Measurements from ENCODE around the gene EFCAB7. TPM values are rescaled to one million over a fixed set of nuclear protein-coding genes. Genes with fewer than 3 reads are reported as not detected.
"Not testable (repeated sequence)": the region's sequence is repeated elsewhere in the genome, so short reads cannot be mapped to it uniquely, and the experiment has no call there.

EFCAB7 gene
- total RNA-seq, 1 donor from 2014 or later = 11.0 TPM

DNA sequence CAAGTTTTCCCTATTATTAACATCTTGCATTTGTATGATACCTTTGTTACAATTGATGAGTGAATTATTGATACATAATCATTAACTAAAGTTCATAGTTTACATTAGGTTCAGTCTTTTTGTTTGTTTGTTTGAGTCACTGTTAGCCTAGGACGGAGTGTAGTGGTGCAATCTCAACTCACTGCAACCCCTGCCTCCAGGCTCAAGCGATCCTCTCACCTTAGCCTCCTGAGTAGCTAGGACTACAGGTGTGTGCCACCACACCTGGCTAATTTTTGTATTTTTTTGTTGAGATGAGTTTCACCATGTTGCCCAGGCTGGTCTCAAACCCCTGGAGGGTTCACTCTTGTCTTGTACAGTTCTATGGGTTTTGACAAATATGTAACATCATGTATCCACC is 36.0 kb downstream of the EFCAB7 start:
- no peaks in the 10 kb centered on the region for H3K4me1 Mint-ChIP-seq
- H3K36me3 Mint-ChIP-seq (ENCODE audit: low read depth) = peaks cover 4% of the 10 kb centered on the region
- no peak overlapping the region for H3K4me3 Mint-ChIP-seq
- no peak for DNase-seq (ENCODE audit: low read depth, low spot score)
- no peak overlapping the region for H3K27ac Mint-ChIP-seq (ENCODE audit: unreplicated experiment)
- peaks cover 2% of the 10 kb centered on the region for H3K9me3 Mint-ChIP-seq
- no peaks in the 10 kb centered on the region for H3K27me3 Mint-ChIP-seq (ENCODE audit: low read depth)
- TF ChIP-seq, protein P1, sequence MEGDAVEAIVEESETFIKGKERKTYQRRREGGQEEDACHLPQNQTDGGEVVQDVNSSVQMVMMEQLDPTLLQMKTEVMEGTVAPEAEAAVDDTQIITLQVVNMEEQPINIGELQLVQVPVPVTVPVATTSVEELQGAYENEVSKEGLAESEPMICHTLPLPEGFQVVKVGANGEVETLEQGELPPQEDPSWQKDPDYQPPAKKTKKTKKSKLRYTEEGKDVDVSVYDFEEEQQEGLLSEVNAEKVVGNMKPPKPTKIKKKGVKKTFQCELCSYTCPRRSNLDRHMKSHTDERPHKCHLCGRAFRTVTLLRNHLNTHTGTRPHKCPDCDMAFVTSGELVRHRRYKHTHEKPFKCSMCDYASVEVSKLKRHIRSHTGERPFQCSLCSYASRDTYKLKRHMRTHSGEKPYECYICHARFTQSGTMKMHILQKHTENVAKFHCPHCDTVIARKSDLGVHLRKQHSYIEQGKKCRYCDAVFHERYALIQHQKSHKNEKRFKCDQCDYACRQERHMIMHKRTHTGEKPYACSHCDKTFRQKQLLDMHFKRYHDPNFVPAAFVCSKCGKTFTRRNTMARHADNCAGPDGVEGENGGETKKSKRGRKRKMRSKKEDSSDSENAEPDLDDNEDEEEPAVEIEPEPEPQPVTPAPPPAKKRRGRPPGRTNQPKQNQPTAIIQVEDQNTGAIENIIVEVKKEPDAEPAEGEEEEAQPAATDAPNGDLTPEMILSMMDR (conservative IDR thresholded peaks at IDR 0.05) = no peak

DNA sequence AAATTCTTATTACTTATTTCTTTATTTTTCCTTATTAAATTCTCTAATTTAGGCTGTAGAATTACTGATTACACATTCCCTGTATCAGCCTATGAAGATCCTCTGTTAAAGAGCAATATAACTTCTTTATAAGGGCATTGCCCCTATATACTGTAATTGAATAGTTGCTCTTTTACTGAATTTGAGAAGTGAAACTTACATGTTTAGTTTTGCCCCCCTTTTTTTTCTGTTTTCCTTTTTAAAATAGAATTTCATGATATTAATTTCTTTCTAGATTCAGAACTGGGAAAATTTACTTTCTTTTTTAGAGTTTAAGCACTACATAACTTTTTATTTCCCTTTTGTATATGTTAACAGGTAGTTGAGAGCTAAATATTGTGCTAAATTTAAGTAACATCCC is 40.4 kb downstream of the EFCAB7 start:
- no peak for DNase-seq (ENCODE audit: low read depth, low spot score)
- no peaks in the 10 kb centered on the region for H3K4me1 Mint-ChIP-seq
- no peak overlapping the region for H3K27ac Mint-ChIP-seq (ENCODE audit: unreplicated experiment)
- no peaks in the 10 kb centered on the region for H3K27me3 Mint-ChIP-seq (ENCODE audit: low read depth)
- peaks cover 19% of the 10 kb centered on the region for H3K36me3 Mint-ChIP-seq (ENCODE audit: low read depth)
- H3K9me3 Mint-ChIP-seq = peaks cover 4% of the 10 kb centered on the region
- no peak overlapping the region for H3K4me3 Mint-ChIP-seq
- TF ChIP-seq, protein P1 (conservative IDR thresholded peaks at IDR 0.05) = no peak

DNA sequence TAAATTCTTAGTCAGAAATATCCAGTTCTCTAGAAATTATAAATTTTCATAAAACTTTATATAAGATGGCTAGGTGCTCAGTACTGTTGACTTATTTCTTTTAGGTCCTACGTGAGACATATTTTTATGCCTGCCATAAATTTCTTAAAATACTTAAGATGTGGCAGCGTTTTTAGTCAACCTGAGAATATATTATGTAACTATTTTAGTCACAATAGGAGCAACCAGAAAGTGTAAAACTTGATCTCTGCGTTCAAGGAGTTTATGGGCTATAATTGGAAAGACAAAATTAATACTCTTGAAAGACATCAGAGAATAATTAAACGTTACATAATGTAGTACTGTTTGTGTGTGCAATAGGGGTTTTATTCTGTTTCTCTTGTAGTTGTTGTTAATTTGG is 45.7 kb downstream of the EFCAB7 start:
- Mint-ChIP-seq H3K36me3 (ENCODE audit: low read depth) (peaks cover 19% of the 10 kb centered on the region), H3K27me3 (ENCODE audit: low read depth) (no peaks in the 10 kb centered on the region), H3K9me3 (peaks cover 4% of the 10 kb centered on the region), H3K4me3 (no peak overlapping the region), H3K27ac (ENCODE audit: unreplicated experiment) (peak overlapping the region; percentile 46), H3K4me1 (no peaks in the 10 kb centered on the region)
- TF ChIP-seq, protein P1 (conservative IDR thresholded peaks at IDR 0.05) = no peak
- no peak for DNase-seq (ENCODE audit: low read depth, low spot score)

DNA sequence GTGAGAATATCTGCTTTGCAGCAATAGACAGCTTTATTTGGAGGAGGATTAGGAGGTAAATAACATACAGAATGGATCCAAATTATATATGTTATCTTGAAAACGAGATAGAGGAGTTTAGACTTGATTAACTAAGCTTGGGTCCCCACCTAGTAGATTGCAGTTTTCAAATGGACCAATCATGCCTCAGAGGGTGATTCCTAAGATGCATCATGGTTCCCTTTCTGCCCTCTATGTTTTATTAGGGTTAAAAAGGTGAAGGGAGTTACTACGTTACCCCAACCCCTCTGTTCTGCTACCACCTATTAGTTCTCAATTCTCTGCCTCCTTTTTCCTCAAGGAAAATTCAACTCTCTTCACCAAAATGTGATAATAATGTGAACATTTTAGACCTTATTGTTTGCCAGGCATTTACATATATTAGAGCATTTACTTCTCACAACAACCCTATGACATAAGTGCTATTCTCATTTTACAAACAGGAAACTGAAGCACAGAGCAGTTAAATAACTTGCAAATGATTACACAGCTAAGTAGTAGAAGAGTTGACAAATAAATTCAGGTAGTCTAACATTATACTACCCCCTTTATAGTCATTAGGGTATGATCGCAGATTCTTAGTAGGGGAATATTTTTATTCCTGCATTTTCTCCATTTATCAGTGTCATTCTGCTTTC is 46.5 kb downstream of the EFCAB7 start:
- TF ChIP-seq, protein P1 (conservative IDR thresholded peaks at IDR 0.05) = no peak
- H3K36me3 Mint-ChIP-seq (ENCODE audit: low read depth) = peaks cover 12% of the 10 kb centered on the region
- no peak for DNase-seq (ENCODE audit: low read depth, low spot score)
- no peaks in the 10 kb centered on the region for H3K4me1 Mint-ChIP-seq
- peak overlapping the region; percentile 46 for H3K27ac Mint-ChIP-seq (ENCODE audit: unreplicated experiment)
- H3K4me3 Mint-ChIP-seq = no peak overlapping the region
- peaks cover 2% of the 10 kb centered on the region for H3K9me3 Mint-ChIP-seq
- H3K27me3 Mint-ChIP-seq (ENCODE audit: low read depth) = no peaks in the 10 kb centered on the region

DNA sequence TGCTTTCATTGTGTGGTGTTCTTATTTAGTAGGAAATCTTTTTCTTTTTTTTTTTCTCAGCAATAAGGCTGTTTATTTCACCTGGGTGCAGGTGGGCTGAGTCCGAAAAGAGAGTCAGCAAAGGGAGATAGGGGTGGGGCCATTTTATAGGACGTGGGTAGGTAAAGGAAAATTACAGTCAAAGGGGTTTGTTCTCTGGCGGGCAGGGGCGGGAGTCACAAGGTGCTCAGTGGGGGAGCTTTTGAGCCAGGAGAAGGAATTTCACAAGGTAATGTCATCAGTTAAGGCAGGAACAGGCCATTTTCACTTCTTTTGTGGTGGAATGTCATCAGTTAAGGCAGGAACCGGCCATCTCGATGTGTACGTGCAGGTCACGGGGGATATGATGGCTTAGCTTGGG is 49.4 kb downstream of the EFCAB7 start:
- not testable (repeated sequence) for H3K36me3 Mint-ChIP-seq (ENCODE audit: low read depth); DNase-seq (ENCODE audit: low read depth, low spot score); H3K27me3 Mint-ChIP-seq (ENCODE audit: low read depth); H3K4me3 Mint-ChIP-seq; H3K4me1 Mint-ChIP-seq; H3K9me3 Mint-ChIP-seq; H3K27ac Mint-ChIP-seq (ENCODE audit: unreplicated experiment)

DNA sequence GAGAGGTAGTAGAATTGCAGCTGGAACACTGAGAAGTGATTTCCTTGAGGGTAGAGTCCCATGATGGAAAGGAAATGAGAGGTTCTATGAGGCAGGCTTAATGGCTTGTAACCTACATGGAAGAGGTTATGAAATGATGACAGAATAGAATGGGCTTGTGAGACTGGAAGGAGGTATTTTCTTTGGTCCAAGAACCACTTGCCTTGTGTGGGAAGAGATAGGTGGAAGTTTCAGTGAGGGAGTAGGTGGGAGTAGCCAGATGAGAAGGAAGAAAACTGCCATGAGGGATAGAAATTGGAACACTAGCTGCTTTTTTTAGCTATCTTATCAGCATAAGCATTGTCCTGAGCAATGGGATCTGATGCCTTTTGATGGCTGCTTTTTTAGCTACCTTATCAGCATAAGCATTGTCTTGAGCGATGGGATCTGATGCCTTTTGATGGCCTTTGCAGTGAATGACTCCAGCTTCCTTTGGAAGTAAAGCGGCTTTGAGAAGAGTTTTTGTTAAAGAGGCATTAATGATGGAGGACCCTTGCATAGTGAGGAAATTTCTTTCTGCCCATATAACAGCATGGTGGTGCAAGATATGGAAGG is 51.0 kb downstream of the EFCAB7 start:
- H3K27me3 Mint-ChIP-seq (ENCODE audit: low read depth); H3K27ac Mint-ChIP-seq (ENCODE audit: unreplicated experiment); H3K36me3 Mint-ChIP-seq (ENCODE audit: low read depth); H3K4me3 Mint-ChIP-seq; H3K4me1 Mint-ChIP-seq; DNase-seq (ENCODE audit: low read depth, low spot score); H3K9me3 Mint-ChIP-seq: not testable (repeated sequence)
